GM12872 (cell line): ENCODE results near the gene PAM.

Experiments
- TF ChIP-seq, protein P1 (sequence below): IDR thresholded peaks from 3 replicates; pipeline ENCODE4 v1.5.1; 2011; ENCODE audit warnings: low read depth, mild to moderate bottlenecking, low read length, moderate library complexity; ENCODE audit not compliant: insufficient read depth

PAM gene

DNA sequence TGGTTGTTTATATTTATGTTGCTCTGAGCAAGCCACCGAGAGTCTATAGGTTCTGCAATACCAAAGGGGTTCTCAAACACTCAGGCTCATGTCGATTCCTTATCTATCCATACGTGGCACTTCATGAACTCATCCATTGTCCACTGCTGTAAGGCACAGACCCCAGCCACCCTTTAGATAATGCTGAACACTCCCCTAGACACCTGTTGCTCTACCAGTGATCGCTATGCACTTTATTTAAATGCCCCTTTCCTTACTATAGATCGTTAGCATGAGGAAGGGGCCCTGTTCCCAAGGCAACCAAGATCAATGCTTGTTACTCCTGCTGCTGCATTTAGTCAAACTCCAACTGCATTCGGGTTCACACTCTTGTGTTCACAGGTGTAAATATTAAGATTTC lies 171.9 kb downstream of the PAM start:
- TF ChIP-seq, protein P1, sequence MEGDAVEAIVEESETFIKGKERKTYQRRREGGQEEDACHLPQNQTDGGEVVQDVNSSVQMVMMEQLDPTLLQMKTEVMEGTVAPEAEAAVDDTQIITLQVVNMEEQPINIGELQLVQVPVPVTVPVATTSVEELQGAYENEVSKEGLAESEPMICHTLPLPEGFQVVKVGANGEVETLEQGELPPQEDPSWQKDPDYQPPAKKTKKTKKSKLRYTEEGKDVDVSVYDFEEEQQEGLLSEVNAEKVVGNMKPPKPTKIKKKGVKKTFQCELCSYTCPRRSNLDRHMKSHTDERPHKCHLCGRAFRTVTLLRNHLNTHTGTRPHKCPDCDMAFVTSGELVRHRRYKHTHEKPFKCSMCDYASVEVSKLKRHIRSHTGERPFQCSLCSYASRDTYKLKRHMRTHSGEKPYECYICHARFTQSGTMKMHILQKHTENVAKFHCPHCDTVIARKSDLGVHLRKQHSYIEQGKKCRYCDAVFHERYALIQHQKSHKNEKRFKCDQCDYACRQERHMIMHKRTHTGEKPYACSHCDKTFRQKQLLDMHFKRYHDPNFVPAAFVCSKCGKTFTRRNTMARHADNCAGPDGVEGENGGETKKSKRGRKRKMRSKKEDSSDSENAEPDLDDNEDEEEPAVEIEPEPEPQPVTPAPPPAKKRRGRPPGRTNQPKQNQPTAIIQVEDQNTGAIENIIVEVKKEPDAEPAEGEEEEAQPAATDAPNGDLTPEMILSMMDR: no peak

DNA sequence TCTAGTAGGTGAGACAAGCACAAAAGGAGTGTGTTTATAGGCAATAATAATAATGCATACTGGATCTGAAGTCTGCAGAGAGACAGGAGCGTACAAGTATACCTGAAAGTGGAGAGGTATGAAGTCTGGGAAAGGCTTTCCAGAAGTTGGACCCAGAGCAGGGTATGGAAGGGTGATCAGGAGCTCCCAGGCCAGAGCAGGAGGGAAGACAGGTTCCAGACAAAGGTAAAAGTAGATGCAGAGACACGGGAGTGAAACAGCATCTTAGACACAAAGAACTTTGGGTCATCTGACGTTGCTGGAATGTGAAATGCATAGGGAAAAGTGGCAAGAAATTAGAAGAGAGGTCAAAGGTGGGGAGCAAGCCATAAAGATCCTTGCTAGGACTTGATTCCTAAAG lies 175.1 kb downstream of the PAM start:
- TF ChIP-seq, protein P1: no peak

DNA sequence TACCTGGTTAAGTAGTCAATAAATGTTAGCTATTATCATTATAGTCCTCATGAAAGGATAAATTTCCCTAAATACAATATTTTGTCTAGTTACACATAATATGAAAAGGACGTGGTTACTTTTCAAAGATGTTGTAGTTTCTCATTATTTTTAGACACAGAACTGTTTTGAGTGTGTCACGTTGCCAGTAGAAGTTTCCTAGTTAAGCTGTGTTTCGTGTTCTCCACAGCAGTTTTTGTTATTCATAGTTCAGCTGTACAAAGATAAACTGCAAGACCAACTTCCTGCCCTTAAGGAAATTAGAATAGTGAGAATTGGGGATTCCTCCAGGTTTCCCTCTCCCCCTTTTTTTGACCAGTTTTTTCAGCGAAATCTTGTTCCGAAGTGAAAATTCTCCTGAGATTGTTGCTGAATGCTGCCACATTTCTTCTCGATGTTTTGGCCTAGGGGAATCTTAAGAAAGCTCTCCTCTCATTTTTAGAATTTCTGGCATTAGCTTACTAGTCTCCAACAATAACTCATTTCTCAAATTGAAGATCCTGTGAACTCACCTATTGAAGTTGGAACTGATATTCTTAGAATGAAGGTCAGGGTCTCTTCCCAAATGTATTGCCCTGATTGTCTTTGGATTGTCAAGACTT lies 176.1 kb downstream of the PAM start:
- TF ChIP-seq, protein P1: no peak

DNA sequence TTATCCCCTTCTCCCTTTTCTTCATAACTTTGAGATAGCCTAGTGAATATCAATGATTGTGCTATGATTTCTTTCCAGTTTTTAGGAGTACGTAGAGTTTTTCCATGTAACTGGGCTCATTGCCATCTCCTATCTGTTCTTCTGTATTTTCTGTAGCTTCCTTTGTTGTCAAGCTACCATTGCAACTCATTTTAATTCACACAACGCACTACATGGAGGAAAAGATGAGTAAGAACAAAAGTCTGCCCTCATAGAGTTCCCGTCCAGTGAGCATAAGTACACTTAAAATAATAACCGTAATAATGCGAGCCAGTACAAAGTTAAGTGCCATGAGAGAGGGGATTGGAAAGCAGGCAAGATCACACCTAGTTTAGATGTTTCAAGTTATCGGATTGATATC lies 177.7 kb downstream of the PAM start:
- TF ChIP-seq, protein P1: no peak

DNA sequence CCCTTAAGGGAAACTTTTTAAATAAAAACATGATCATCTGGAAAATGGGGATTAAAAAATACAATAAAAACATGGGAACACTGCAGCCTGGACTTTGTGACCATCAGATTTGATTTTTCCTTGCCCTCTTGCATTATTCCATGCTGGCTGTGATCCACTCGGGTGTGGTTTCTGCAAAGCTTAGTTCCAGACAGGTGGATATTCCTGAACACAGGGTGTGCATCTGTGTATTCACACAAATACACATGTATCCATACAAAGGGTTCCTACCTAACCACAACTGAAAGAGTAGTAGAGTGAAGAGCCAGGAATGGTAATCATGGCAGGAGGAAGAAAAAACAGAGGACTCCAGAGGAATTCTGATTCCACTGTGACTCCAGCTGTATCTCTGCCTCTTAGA lies 178.2 kb downstream of the PAM start:
- TF ChIP-seq, protein P1: no peak

DNA sequence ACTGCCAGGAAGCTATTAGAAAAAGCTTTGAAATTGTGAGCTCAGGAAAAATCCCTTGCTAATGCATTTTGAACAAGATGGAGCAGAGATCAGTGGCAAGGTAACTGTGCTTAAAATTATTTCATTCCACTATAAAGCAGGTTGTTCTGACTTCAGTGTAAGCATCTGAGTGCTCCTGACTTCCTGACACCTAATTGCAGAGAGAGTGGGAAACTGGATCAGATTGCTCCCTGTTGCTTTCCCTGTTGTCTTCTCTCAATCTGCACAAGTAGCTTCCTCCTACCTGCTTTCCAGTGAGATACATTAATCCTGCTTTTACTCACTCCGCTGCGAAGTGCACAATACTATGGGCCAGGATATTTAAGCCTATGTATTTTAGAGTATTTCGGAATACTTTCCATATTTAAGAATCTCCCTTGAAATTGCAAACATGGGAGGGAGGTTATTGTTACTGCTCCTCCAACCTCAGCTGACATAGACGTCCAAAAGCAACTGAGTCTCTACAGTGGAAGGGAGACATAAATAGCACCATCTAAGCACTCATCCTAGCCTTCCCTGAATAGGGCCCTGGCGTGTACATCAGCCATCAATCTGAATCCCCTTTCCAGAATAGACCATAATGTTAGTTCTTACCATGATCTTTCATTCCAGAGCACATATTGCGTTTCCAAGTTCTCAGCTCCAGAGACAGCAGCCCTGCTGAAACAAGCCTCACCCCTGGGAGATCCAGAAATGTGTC lies 178.8 kb downstream of the PAM start:
- TF ChIP-seq, protein P1: no peak

DNA sequence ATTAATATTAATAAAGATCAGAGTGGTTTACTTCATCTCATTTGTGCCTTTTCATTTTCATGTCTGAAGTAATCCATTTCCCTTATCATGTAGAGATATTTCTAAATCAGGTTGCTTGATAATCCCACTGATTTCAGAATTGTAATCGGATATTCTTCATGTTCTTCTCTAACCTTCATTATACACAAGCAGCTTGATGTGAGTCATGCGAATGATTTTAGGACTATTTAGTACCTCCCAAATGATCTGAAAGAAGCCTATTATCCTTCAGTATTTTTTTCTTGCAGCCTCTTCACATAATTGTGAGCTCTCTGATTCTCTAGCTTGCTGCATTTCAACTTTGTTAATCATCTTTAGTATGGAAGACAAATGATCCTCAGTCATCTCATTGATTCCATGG lies 182.8 kb downstream of the PAM start:
- TF ChIP-seq, protein P1: no peak
